Measurements from ENCODE around the gene LHB.

Gene LHB

GRCh38 chr19:48975947-48976847 lies 40.7 kb downstream of the LHB start:
- DNase-seq, result peak in 1 of 2 experiments; percentile 50

DNA sequence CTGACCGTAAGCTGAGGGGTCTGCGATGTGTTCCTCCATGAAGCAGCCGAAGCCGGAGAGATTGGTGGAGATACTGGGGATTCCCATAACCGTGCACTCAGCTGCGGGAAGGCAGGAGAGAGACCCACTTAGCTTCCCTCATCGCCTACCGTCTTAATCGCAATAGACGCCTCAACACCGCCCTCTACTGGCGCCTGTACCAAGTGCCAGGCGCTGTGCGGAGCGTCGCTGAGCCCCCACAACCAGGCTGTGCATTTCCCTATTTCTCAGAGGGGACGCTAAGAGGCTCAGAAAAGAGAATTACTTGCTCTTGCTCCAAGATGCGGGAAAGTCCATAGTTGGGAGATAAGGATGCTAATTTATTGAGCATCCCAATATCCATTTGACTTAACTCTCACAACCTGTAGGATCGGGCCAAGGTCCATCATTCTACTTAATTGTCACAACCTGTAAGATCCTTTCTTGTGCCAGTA lies 45.9 kb downstream of the LHB start:
- peak; percentile 64 to 86 for DNase-seq

DNA sequence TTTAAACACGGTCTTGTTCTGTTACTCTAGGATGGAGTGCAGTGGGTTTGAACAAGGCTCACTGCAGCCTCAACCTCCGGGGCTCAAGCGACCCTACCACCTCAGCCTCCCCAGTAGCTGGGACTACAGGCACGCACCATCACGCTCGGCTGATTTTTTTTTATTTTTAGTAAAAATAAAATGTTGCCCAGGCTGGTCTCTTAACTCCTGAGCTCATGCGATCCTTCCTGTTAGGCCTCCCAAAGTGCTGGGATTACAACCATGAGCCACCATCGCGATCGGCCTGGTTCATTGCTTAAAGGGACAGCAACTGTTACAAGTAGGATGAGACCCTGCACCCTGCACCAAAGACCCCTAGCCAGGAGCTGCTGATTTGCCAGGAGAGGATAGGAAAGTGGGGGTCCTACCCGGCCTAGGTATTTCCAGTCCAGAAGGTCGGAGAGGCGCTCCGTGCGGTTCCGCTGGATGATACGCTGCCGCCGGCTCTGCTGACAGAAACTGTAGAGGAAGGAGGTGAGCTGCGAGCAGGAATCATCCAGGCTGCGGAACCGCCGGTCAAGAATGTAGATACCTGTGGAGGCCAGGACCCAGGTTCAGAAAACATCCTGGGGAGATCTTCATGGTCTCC lies 46.6 kb downstream of the LHB start:
- DNase-seq, result no peak

GRCh38 chr19:48969276-48970138 lies 47.4 kb downstream of the LHB start:
- DNase-seq, result peak in 1 of 2 experiments; percentile 22

- no peak for DNase-seq
These were observed 48.1 kb downstream of the LHB start for GRCh38 chr19:48968813-48969218.

DNA sequence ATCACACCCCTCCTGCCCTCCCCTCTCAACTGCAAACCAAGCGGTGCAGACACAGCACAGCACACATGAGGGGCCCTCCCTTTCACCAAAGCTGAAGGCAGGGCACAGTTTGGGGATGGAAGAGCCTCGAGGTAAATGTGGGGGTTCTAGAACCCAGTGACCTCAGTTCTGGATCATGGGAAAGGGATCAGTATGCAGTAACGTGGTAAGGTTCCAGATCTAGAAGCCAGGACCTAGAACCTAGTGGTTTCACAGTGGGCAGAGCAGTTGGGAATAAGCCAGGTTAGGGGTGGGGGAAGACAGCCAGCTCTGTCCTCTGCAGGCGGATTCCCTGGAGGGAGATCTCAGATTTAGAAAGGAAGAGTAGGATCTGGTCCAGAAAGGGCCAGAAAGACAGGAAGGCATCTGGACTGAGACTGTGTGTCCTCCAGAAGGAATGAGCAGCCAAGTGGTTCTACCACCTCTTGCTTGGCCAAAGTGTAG lies 48.7 kb downstream of the LHB start:
- no peak for DNase-seq

GRCh38 chr19:48967346-48968178 lies 49.3 kb downstream of the LHB start:
- no peak for DNase-seq

GRCh38 chr19:48966541-48967345 lies 50.1 kb downstream of the LHB start:
- DNase-seq, result no peak
